HG03342 (cell line): ENCODE data around the gene RAI1.
A peak's percentile ranks its signal among the peaks of the same experiment; 100 is the strongest.

Source experiments
- ATAC-seq: cut with Tn5 transposase; IDR thresholded peaks from one replicate; pipeline ENCODE4 v1.9.1; 2021; ENCODE audit warnings: mild to moderate bottlenecking, moderate library complexity; ENCODE audit not compliant: unreplicated experiment

Gene RAI1

DNA sequence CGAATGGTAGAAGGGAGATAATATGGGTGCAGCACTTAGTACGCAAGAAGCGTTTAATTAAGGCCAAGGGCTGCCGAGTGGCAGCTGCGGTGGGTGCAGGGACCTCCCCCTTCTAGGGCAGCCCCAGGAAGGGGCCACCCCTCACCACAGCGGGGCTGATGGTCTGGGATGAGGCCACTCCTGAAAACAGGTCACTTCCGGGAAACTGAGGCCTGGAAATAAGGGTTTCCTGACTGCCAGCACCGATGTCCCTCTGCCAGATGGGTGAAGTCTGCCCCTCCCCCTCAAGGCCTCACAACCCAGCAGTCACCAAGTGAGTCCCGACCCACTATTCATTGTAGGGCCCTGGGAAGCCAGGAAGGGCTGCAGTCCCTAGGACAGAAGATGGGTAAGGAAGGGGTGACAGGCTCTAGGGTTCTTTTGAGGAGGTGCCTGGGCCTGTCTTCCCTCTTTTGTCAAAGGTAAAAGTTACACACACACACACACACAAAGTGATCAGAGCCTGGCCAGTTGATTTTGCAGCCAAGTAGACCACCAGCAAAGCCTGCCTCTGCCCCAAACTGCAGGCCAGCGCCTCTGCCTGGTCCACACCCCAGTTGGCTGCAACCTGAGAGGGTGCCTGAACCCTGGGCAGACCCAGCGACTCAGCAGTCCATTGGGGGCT is 143.0 kb downstream of the RAI1 start:
- peak; percentile 12 for ATAC-seq

DNA sequence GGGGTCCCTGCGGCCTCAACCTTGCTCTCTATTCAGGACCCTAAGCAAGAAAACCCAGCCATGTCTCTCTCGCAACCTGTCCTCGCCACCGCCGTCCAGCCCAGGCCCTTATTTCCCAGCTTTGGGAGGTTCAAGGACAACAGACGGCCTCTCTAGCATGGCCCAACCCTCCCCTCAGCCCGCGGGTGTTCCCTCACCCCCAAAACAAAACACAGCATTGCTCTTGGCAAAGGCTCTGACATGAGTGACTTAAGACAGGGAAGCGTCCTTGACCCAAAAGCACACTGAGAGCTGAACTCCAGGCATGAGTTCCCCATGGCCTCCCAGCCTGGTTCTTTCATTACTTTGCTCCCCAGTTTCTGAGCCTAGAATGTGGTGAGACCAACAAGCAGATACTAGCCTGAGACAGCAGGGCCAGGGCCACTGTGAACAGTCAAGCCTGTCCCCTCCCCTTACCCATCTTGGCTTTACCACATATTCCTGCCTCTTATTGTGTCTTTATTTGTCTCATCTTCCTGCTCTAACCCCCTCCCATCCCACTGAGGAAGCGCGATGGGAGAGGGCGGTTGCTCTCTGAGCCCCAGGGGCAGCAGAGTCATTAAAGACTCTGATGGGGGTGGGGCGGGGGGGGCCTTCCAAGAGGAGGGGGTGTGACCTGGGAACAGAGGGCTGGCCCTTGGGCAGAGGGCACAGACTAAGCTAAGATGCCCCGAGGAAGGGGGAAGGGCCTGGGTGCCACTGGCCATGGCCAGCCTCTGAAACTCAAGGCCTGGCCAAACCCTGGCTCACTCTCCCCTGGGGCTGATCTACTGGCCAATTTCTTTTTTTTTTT is 143.7 kb downstream of the RAI1 start:
- no peak for ATAC-seq

DNA sequence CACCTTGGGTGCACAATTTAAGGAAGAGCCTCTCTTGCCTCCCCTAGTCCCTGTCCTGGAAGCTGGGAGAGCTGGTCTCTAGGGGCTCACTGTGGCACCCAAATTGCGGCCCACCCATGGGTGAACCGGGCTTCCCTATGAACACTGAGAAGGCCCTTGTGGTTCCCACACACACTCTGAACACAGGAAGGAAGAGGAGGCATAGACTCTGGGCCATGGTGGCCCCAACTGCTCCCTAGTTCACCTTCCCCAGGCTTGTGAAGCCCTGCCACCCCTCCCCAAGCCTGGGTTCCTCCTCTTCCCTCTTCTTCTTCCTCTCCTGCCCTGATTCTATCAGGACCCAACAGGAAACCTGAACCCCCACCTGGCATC is 145.1 kb downstream of the RAI1 start:
- no peak for ATAC-seq

- no peak for ATAC-seq
Observed at GRCh38 chr17:17826942-17827785, 145.9 kb downstream of the RAI1 start.

DNA sequence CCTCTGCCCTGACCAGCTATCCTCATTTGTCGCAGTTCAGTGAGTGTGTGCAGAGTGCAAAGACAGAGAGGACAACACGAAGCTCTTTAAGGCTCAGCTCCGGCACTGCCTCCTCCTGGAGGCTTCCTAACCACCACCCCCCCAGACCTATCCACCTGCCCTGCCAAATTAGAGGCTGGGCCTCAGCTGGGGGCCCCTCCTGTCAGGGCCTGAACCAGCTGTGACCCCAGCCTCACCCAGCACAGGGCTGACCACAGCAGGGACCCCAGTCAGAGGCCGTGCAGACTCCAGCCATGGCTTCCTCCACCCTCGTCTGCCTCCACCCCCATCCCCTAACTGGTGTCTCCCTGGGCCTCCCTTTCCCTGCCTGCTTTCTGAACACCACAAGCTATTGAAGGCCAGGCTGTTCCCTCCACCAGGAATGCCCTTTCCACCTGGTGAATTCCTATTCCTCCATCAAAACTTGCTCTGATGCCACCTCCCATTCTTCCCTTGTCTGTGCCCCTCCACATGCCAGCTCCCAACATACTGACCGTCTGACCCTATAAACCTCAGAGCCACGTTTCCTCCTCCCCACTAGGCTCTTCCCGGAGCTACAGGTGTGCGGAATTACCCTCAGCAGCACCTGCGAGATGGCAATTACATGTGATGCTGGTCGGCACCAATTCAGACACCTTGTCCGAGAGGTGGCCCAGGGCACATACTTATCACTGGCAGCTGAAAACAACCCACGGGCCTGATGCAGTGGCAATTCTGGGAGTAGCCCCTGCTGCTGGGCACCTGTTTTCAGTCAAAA is 146.8 kb downstream of the RAI1 start:
- ATAC-seq = no peak

- no peak for ATAC-seq
Observed at GRCh38 chr17:17830269-17830567, 149.0 kb downstream of the RAI1 start.

DNA sequence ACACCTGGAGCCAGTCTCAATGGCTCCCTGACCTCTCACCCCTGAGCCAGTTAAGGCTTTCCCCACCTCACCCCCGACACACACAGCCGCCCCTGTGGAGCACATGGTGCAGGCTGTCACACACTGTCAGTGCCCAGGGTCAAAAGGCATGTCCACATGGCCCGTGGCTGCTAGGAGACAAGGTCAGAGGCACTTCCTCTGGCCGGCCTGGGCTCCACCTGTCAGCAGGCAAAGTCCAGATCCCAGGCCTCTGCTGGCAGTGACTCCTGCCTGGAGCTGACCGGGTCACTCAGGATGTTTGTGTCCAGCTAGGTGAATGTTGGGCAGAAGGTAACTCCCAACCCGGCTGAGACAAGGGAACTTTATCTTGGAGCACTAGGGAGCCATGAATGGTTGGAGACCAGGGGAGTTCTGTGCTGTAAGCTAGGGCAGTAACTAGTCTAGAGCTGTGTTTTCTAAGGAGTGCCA is 149.5 kb downstream of the RAI1 start:
- ATAC-seq = no peak

GRCh38 chr17:17831208-17832031 is 150.2 kb downstream of the RAI1 start:
- ATAC-seq = no peak

GRCh38 chr17:17832032-17832363 is 150.7 kb downstream of the RAI1 start:
- ATAC-seq = no peak

- ATAC-seq = no peak
Observed at GRCh38 chr17:17833658-17834357, 152.6 kb downstream of the RAI1 start.

GRCh38 chr17:17834974-17835373 is 153.7 kb downstream of the RAI1 start:
- no peak for ATAC-seq

- no peak for ATAC-seq
Observed at GRCh38 chr17:17835415-17836249, 154.4 kb downstream of the RAI1 start.

DNA sequence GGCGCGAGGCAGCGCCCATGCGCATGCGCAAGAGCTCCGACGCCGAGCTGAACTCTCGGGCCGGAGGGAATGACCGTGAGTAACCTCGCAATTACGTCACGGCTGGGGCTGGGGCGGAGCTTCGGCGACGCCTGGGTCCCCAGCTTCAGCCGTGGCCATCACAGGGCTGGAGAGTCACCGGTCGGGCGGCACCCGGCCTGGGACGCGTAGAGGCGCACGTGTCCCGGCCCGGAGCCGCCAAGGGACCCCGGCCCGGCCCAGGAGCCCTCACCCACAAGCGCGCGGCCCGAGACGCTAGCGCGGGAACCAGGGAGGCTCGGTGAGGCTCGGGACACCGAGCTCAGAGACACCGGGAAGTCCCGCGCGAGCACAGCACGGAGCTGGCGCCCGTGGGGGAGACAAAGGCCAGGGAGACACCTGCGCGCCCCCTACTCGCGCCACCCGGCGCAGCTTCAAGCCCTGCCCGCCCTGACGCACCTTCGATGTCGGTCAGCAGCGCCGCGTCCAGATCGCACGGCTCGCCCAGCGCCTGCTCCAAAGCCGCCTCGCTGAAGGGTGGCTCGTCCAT is 155.1 kb downstream of the RAI1 start:
- peak; percentile 53 for ATAC-seq

DNA sequence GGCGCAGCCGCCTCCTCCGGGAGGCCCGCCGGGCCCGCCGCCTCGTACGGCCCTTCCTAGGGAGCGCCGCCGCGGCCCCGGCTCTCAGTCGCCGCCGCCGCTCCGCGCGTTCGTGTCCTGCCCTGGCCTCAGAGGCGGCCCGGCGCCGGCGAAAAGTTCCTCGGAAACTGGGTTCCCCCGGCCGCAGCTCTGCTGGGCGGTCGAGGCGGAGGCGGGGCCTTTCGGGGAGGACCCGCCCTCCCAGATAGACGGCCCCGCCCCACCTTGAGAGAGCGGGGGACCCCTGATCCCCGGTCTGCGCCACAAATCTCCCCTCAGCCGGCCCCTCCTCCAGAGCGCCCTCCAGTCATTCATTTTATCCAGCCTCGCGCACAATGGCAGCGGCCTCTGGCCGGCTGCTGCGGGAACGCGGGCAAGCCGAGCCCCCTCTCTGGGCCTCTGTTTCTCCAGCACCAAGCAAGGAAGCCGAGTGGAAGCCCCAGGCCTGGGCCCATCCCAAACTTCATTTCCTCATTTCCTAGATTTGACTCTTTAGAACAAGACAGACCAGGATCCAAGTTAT is 155.6 kb downstream of the RAI1 start, which contains the start of gene SREBF1:
Gene SREBF1, minus strand, starts transcription at position 169 of the 562 bp plus-strand sequence. CDS start 169 bp downstream, outside the sequence.
- peak; percentile 23 for ATAC-seq

GRCh38 chr17:17837380-17837821 is 156.1 kb downstream of the RAI1 start:
- ATAC-seq = no peak

DNA sequence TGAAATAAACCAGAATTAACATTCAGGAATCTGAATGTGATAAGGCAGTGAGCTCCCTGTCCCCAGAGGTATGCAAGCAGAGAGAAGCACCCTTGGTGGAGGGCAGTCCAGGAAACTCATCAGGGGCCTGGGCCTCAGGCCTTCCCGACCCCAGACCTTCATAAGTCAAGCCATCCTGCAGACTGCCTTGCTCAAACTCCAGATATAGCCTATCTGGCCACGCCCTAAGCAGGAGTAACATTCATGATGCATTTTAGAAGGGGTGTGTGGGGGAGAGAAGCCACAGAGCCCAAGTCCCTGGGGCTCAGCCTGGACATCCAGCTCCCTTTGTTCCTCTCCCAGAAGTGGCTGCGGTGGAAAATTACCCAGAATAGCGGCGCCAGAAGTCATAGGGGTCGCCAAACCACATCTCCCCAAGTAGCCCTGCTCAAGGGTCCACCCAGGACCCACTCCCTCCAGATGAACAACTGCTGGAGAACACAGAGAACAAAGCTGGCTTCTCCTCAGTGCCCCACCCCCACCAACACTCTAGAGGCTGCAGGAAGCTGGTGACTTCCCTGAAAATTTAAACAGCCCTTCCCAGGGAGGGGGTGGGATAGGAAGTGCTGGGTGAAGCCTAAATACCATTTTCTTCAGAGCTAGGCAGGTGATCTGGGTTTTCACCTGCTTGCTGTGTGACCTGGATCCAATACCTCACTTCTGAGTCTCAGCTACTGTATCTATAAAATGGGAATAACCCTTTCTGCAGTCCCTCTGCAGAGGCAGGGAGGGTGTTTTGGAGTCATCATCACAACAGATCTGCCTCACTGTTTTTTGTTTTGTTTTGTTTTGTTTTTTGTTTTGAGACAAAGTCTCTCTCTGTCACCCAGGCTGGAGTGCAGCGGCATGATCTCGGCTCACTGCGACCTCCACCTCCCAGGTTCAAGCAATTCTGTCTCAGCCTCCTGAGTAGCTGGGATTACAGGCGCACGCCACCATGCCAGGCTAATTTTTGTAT is 157.0 kb downstream of the RAI1 start:
- ATAC-seq = no peak
